Measurements from ENCODE around the gene SPACA9.

Gene SPACA9

DNA sequence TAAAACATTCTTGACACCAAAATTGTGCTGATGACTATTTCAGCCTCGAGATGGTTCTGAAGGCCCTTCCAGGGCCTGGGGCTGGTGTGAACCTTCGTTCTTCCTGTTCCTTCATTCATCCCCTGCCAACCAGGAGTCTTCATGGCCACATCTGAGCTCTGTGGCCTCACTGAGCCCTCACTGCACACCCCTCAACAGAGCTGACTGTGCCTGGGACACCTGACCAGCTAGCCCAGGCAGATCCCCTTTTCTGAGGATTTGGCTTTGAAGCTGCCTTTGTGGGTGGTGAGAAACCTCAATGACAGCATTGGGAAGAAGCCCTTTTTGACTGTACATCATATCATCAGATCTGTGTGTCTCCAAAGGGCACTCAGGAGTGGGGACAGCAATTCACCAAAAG, 14.4 kb upstream of the SPACA9 start:
- no peak for DNase-seq

DNA sequence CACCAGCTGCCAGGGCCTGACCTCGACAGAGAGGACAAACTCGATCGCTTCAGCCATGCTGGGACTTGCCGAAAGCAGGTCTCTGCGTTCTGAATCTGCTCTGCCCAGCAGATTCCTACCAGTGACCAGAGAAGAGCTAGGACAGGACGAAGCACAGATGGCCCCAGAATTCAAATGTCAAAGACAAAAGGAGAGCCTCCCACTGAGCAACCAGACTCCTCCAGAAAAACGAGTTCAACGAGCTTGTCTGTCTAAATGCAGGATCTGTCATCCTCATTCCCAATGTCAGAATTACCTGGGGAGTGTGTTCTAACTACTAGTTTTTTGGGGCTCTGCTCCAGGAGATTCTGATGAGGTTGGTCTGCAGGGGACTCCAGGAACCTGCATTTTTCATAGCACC, 14.0 kb upstream of the SPACA9 start:
- DNase-seq: no peak

- DNase-seq: no peak
Observed at GRCh38 chr9:132866898-132867297, 11.8 kb upstream of the SPACA9 start.

DNA sequence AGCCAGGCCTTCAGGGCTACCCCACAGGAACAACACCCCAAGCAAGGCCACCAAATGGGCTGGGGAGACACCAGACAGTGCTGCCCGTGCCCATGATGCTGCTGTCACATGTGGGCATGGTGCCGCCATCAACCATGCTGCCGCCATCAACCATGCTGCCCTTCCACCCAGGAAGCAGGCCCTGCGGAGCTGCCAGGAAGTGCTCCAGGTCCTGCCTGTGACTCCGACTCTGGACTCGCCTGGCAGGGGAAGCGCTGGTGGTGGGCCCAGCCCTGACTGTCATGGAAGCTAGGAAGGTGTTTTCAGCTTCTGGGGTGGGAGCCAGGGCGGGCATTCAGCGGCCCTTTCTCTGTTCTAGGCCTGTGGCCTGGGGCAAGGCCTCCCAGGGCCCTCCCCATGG, 9.4 kb upstream of the SPACA9 start:
- no peak for DNase-seq

DNA sequence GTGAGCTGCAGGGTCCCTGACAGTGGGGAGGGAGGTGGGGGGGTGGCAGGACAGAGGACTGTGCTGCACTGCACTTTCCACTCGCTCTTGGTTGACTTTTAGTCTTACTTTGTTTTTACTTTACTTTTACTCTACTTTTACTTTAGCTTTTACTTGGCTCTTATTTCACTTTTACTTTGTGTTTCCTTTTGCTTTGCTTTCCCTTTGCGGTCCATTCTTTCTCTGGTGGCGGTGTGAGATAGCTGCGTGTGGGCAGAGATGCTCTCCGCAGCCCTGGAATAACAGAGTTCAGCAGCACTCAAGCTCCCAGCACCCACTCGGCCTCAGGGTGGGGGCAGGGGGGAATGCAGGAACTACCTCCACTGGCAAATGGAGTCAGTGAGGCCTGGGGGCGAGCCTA, 5.3 kb upstream of the SPACA9 start:
- no peak for DNase-seq

- DNase-seq: no peak
Observed at GRCh38 chr9:132875159-132875558, 3.5 kb upstream of the SPACA9 start.

DNA sequence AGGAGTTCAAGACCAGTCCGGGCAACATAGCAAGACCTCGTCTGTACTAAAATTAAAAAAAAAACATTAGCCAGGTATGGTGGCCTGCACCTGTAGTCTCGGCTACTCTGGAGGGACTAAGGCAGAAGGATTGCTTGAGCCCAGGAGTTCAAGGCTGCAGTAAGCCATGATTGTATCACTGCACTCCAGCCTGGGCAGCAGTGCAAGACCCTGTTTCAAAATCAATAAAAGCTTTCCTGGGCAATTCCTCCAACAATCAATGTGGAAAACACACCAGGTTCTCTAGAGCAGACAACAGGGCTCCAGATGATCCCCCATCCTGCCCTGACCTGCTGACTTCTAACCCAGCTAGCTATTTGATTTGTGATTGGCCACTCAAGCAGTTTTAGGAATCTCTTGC, 1.8 kb upstream of the SPACA9 start:
- DNase-seq: no peak

GRCh38 chr9:132877458-132877823, 1.3 kb upstream of the SPACA9 start:
- no peak for DNase-seq

DNA sequence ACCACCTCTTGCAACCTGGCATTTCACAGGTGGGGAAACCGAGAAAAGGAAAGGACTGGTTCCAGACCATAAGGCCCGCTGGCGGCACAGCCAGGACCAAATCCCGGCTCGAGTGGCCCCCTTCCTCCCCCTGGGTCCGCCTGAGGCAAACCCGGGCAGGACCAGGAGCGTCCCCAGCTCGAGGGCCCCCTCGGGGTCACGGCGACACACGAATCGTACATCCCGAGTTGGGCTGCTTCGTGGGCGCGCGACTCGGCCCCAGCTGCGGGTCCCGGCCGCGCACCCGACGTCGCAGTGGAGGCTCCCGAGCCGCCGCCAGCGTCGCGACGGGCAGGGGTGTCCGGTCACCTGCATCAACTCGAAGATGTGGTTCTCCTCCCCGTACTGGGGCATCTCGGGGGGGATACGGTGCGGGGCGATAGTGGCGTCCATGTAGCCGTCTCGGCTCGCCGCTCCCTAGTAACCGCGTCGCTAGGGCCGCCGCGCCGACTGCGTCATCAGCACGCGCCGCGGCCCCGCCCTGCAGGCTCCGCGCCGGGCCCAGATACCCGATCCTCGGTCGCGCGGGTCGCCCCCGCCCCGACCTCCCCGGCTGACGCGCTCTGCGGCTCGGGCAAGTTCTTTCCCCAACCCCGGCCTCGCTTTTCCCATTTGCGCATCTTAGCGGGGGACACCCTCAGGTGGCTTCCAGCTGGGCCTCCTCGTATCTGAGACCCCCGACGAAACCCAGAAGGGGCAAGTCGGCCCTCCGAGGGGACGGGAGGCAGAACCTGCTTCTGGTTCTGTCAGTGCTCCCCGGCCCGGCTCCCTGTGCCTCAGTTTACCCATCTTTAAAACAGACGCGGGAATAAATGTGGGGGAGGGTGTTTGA, 639 bp upstream of the SPACA9 start, which contains the start of gene AK8:
Gene AK8 (minus strand): TSS at position 461 of the 871 bp plus-strand sequence. CDS start 29 bp downstream, at position 432.
- peak; percentile 54 for DNase-seq

- no peak for DNase-seq
Observed at GRCh38 chr9:132879457-132880323, 992 bp downstream of the SPACA9 start.

DNA sequence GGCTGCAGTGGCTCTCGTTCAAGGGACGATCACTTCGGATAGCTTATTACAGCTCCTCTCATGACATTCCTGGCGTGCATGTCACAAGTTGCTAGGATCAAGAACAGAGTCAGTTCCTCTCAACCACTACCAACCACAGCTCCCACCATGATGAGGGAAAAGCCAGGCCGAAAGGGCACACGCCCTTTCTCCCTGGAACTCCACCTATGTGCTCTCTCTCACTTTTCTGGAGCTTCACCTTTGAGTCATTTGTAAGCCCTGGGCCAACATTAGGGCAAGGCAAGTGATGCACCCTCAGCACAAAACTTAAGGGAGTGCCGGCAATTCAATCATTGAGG, 1.6 kb downstream of the SPACA9 start:
- no peak for DNase-seq

- no peak for DNase-seq
Observed at GRCh38 chr9:132881826-132882225, 3.1 kb downstream of the SPACA9 start.

DNA sequence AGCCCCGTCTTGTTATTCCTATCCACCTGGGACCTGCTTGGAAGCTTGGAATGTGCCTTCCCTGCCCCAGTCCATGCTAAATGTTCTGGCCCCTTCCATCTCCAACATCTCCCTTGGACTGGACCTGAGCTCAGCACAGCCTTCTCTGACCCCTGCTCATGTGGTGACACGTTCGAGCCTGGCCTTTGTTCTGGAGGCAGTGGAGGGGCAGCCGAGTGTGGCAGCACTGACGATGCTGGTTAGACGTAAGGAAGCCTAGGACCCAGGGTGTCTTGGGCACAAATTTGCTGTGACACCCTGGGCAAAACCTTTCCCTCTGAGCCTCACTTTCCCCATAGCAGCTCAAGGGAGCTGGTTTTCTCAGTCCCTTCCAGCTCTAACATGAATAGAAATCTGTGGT, 3.9 kb downstream of the SPACA9 start:
- DNase-seq: no peak

DNA sequence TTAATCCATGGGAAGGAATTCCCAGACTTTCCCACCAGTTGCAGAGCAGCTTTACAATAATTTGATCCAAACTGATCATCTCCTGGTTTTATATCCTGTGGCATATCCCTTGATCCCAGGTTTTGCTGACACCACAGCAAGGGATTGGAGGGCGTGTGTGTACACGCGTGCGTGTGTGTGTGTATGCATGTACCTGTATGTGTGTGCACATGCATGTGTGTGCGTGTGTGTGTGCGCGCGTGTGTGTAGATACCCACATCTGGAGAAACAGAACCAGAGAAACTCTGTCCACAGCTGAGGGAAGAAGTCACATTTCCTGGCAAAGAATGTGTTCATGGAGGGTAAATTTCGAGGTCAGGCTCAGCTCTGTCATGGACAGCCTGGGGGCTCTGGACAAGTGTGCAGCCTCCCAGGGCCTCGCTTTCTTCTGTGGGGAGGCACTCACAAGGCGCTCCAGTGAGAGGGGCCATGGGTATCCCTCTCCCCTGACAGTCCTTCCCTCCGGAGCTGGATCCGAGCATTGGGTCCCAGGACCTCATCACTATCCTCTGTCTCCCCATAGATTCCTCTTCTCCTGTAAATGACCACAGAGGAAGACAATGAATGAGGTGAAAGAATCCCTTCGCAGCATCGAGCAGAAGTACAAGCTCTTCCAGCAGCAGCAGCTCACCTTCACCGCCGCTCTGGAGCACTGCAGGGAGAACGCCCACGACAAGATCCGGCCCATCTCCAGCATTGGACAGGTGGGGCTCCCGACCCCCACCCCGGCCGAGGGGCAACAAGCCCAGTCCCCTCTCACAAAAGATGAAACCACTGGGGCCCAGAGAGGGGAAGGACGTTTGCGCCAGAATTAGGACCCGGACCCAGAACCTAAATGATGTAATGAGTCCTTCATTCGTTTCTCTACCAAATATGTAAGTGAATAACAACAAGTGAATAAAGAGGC, 4.9 kb downstream of the SPACA9 start:
- no peak for DNase-seq

GRCh38 chr9:132885720-132886333, 7.1 kb downstream of the SPACA9 start:
- DNase-seq: no peak

DNA sequence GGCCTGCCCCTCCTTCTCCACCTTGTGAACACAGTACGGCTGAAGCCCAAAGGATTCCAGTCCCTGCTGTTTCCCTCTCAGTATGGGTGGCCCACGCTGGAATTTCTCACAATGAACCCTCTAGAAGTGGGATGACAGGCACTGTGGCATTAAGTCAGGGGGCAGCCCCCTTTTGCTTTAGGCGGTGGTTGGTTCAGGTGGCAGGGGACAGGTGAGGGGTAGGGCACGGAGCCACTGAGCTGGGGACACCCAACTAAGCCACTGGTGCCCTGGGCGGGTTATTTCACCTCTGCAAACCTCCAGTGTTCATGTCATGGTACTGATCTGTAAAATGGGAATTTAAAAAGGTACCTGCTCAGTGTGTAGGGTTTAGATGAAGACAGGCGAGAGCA, 7.6 kb downstream of the SPACA9 start:
- DNase-seq: no peak

DNA sequence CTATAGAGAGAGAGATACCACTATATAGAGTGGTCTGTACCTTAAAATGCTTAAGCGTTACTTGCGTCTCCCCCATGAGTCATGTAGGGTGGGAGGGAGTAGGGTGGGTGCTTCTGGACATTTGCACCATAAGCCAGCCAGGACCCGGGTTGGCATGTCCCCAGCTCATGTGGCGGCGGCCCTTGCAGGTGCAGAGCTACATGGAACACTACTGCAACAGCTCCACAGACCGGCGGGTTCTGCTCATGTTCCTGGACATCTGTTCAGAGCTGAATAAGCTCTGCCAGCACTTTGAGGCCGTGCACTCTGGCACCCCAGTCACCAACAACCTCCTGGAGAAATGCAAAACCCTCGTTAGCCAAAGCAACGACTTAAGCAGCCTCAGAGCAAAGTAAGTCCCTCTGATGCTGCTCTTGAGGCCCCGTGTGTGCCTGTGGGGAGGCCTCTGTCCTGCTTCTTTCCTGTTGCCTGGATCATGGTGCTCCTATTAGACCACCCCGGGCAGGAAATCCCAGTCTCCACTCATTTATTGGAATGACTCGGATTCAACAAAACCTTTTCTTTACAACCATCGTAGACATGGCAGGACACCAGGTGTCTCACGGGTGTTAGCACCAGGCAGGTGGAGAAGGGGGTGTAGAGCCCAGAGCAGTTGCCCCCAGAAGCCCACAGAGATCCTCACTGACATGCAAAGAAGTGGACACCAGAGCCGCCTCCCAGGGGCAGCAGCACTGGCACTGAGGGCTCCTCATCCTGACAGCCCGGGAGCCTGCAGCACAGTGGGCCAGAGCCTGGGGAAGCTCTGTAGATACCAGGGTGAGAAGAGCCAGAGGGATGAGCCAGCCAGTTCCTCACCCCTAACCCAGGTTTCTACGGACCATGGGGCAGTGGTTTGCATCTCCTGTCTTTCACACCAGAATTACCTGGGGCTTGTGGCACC, 8.8 kb downstream of the SPACA9 start:
- no peak for DNase-seq

DNA sequence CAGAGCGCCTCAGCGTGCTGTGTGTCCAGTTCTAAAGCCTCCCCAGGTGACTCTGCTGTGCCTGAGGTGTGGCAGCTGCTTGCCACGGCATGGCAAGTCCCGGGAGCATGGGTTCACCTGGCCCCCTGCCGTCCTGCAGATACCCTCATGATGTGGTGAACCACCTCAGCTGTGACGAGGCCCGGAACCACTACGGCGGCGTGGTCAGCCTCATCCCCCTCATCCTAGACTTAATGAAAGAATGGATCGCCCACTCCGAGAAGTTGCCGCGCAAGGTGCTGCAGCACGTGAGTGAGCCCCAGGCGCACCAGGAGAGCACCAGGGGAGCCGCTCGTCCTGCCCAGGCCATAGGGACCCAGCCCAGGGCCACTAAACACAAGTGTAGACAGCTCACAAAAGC, 9.5 kb downstream of the SPACA9 start:
- no peak for DNase-seq

DNA sequence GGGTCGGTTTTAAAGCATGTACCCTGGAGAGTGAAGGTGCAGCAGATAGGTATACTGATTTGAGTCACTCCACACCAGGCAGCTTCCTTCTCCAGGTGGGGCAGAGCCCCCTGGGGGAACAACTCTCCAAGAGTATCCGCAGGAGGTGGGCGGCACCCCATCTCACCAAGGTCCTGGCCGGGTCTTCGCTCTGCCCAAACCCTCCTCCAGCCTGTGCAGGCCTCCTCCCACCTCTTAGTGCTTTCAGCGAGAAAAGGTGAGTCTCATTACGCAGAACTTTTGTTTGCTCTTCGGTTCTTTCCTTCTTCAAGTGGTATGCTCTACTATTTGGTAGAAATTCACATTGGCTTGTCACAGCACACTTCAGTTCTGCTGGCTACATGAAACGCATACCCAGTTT, 13.7 kb downstream of the SPACA9 start:
- DNase-seq: no peak

DNA sequence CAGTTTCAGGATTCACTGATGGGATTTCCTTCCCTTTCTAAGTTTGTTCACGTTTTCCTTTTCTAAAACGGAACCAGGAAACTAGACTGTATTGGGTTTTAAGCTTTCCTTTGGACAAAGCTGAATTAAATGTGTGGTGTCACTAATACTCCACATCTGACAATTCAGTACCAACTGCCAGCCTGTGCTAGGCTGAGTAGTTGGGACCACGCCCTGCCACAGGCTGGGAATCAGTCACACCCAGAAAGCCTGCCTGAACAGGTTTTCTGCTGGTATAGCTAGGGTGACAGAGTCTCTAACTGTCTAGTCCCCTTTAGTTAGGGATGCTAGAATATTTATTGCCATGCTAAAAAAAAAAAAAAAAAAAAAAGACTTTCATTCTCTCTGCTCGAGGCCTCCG, 15.6 kb downstream of the SPACA9 start:
- DNase-seq: no peak

Data from T1000 (cell line).